RWPE2 (cell line): ENCODE results near the gene LIFR.

ENCODE experiments used
- ATAC-seq: fragments of 200-7000 bp; cut with Tn5 transposase; 3 replicates; pipeline ENCODE4 v1.9.1; 2021; ENCODE audit warnings: low read depth
- DNase-seq: peaks from one replicate; pipeline ENCODE4 v3.0.0-alpha.2; 2020; ENCODE audit warnings: low spot score
- H3K27ac ChIP-seq: fragments of 450-650 bp; 2 replicates; pipeline ENCODE4 v1.5.1; 2017; ENCODE audit warnings: mild to moderate bottlenecking; ENCODE audit not compliant: poor library complexity, severe bottlenecking
- H3K27me3 ChIP-seq: fragments of 250-450 bp; sonication (Bioruptor Pico); 2 replicates; pipeline ENCODE4 v1.5.1; 2021; ENCODE audit warnings: mild to moderate bottlenecking, moderate library complexity; ENCODE audit not compliant: insufficient read depth, poor library complexity, severe bottlenecking
- H3K36me3 ChIP-seq: fragments of 250-450 bp; sonication (Bioruptor Pico); 2 replicates; pipeline ENCODE4 v1.5.1; 2020; ENCODE audit warnings: low read depth, mild to moderate bottlenecking, moderate library complexity
- H3K4me1 ChIP-seq: fragments of 250-450 bp; sonication (Bioruptor Pico); 2 replicates; pipeline ENCODE4 v1.5.1; 2021; ENCODE audit warnings: mild to moderate bottlenecking, moderate library complexity; ENCODE audit not compliant: insufficient read depth, poor library complexity, severe bottlenecking
- H3K4me3 ChIP-seq: fragments of 250-450 bp; sonication (Bioruptor Pico); 2 replicates; pipeline ENCODE4 v1.5.1; 2021; ENCODE audit warnings: mild to moderate bottlenecking, moderate library complexity; ENCODE audit not compliant: severe bottlenecking
- H3K9me3 ChIP-seq: fragments of 250-450 bp; sonication (Bioruptor Pico); 2 replicates; pipeline ENCODE4 v1.5.1; 2021; ENCODE audit warnings: mild to moderate bottlenecking, moderate library complexity; ENCODE audit not compliant: severe bottlenecking
- TF ChIP-seq, protein P1 (sequence below): fragments of 450-650 bp; IDR thresholded peaks from one replicate; pipeline ENCODE4 v1.5.1; 2017; ENCODE audit warnings: mild to moderate bottlenecking, moderate library complexity; ENCODE audit not compliant: poor library complexity, severe bottlenecking

LIFR gene

DNA sequence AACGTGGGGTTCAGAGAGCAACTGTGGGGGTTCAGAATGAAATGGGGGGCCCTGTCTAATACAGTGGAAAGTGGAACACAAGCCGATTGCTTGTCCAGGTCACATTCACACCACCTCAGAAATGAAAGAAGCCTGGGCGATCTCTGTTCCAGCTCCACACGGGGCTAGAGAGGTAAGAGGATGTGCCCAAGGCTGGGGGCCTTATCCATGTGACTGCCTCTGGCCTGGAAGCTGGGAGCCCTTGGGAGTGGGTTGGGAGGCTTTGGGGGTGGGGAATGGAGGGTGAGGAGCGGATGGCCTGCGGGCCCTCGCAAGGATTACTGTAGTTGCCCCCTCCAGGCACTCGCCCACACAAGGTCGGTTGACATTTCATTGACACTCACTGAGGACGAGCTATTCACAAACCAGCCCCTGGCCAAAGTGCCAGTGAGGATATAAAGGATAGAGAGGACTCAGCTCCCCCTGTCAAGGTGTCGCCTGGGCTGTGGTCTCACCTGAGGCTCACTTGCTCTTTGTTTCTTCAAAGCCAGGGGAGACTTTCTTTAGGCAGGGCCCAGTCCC, 86.7 kb downstream of the LIFR start:
- ATAC-seq: no peak
- H3K36me3 ChIP-seq: no peaks in the 10 kb centered on the region
- TF ChIP-seq, protein P1, sequence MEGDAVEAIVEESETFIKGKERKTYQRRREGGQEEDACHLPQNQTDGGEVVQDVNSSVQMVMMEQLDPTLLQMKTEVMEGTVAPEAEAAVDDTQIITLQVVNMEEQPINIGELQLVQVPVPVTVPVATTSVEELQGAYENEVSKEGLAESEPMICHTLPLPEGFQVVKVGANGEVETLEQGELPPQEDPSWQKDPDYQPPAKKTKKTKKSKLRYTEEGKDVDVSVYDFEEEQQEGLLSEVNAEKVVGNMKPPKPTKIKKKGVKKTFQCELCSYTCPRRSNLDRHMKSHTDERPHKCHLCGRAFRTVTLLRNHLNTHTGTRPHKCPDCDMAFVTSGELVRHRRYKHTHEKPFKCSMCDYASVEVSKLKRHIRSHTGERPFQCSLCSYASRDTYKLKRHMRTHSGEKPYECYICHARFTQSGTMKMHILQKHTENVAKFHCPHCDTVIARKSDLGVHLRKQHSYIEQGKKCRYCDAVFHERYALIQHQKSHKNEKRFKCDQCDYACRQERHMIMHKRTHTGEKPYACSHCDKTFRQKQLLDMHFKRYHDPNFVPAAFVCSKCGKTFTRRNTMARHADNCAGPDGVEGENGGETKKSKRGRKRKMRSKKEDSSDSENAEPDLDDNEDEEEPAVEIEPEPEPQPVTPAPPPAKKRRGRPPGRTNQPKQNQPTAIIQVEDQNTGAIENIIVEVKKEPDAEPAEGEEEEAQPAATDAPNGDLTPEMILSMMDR: no peak

GRCh38 chr5:38468978-38469706, 87.3 kb downstream of the LIFR start:
- TF ChIP-seq, protein P1: no peak
- Histone ChIP-seq H3K4me1 (peaks cover 47% of the 10 kb centered on the region), H3K36me3 (no peaks in the 10 kb centered on the region), H3K9me3 (no peaks in the 10 kb centered on the region), H3K4me3 (no peak overlapping the region), H3K27me3 (no peaks in the 10 kb centered on the region), H3K27ac (no peak overlapping the region)
- ATAC-seq (no peak), DNase-seq (no peak)

More for the DNA sequence above, 86.7 kb downstream of the LIFR start:
- no peak for DNase-seq
- Histone ChIP-seq H3K27me3 (no peaks in the 10 kb centered on the region), H3K4me1 (peaks cover 40% of the 10 kb centered on the region), H3K9me3 (no peaks in the 10 kb centered on the region), H3K27ac (no peak overlapping the region), H3K4me3 (no peak overlapping the region)

- no peak overlapping the region for H3K4me3 ChIP-seq
- H3K27me3 ChIP-seq: no peaks in the 10 kb centered on the region
- peak; percentile 83 for ATAC-seq
- no peaks in the 10 kb centered on the region for H3K36me3 ChIP-seq
- H3K27ac ChIP-seq: peak overlapping the region; percentile 12
- H3K4me1 ChIP-seq: peaks cover 56% of the 10 kb centered on the region
- no peaks in the 10 kb centered on the region for H3K9me3 ChIP-seq
- peak; percentile 90 for DNase-seq
- TF ChIP-seq, protein P1: no peak
Observed at GRCh38 chr5:38468202-38468673, 88.2 kb downstream of the LIFR start.

GRCh38 chr5:38467353-38468040, 88.9 kb downstream of the LIFR start:
- TF ChIP-seq, protein P1: no peak
- H3K4me3 ChIP-seq: no peak overlapping the region
- H3K9me3 ChIP-seq: no peaks in the 10 kb centered on the region
- ATAC-seq: no peak
- H3K27ac ChIP-seq: peak overlapping the region; percentile 23
- peaks cover 63% of the 10 kb centered on the region for H3K4me1 ChIP-seq
- no peaks in the 10 kb centered on the region for H3K36me3 ChIP-seq
- no peaks in the 10 kb centered on the region for H3K27me3 ChIP-seq
- no peak for DNase-seq
